Vagina (tissue), 2 donors: ENCODE results near the gene MIS18A. TPM values are rescaled to one million over a fixed set of nuclear protein-coding genes. Genes with fewer than 3 reads are reported as not detected.

Source experiments
- DNase-seq, 2 donors: peaks; one replicate each; pipeline ENCODE4 v3.0.0-alpha.2; 2017; ENCODE audit errors: extremely low spot score in 2 of 2
- H3K27ac ChIP-seq: fragments of 200-600 bp; sonication (generic); one replicate; pipeline ENCODE4 v1.5.1; 2019
- H3K27me3 ChIP-seq: fragments of 200-600 bp; sonication (generic); one replicate; pipeline ENCODE4 v1.5.1; 2019
- H3K36me3 ChIP-seq, 2 donors: fragments of 200-600 bp; sonication (generic); one replicate each; pipeline ENCODE4 v1.5.1; 2017 to 2019
- H3K4me1 ChIP-seq: fragments of 200-600 bp; sonication (generic); one replicate; pipeline ENCODE4 v1.5.1; 2019
- H3K4me3 ChIP-seq, 2 donors: fragments of 200-600 bp; sonication (generic); 1 replicate in 1 of 2; 2 replicates in 1 of 2; pipeline ENCODE4 v1.5.1; 2016 to 2019
- H3K9me3 ChIP-seq: fragments of 200-600 bp; sonication (generic); one replicate; pipeline ENCODE4 v1.5.1; 2019
- CTCF ChIP-seq, 3 experiments: fragments of 450-650 bp in 2 of 3; fragments of 200-600 bp in 1 of 3; sonication (generic) in 1 of 3; IDR thresholded peaks; one replicate each; pipeline ENCODE4 v1.5.1; 2017 to 2019; ENCODE audit warnings: antibody characterized with exemption in 3 of 3, mild to moderate bottlenecking in 2 of 3, moderate library complexity in 2 of 3
- POLR2A ChIP-seq, 2 donors: fragments of 450-650 bp; IDR thresholded peaks; one replicate each; pipeline ENCODE4 v1.6.1; 2017; ENCODE audit warnings: antibody characterized with exemption in 2 of 2, mild to moderate bottlenecking in 2 of 2, moderate library complexity in 2 of 2
- POLR2AphosphoS5 ChIP-seq, 2 donors: sonication (generic); formaldehyde crosslinking; IDR thresholded peaks; one replicate each; pipeline ENCODE4 v1.9.0; 2017; ENCODE audit warnings: antibody characterized with exemption in 2 of 2, mild to moderate bottlenecking in 2 of 2, low read depth in 1 of 2; ENCODE audit not compliant: insufficient read depth in 1 of 2
- intact Hi-C: fragments of 100-400 bp; cut with DNase I; formaldehyde crosslinking; loops from one replicate; pipeline ENCODE4 v1.15.1; 2023
- total RNA-seq: library from RNA; depleted of rRNA; stranded (reverse); fragments of >200 nt; gene quantifications from one replicate; pipeline ENCODE4 v1.2.3, GENCODE V29; 2016

The MIS18A gene
- 3.4 TPM for total RNA-seq

GRCh38 chr21:32278518-32279376, at the start of gene MIS18A:
MIS18A (minus strand) TSS chr21:32279049; CDS start chr21:32279014, 35 bp downstream.
- H3K36me3 ChIP-seq = peaks cover 0 to 6% of the 10 kb centered on the region in 2 donors
- H3K9me3 ChIP-seq = no peaks in the 10 kb centered on the region
- peak in 1 of 2 donors; percentile 96 for DNase-seq
- H3K4me3 ChIP-seq = peak within 1 kb of the TSS; percentile 73 to 80
- peak; percentile 91 to 99 for TF ChIP-seq POLR2AphosphoS5 (IDR thresholded peaks at IDR 0.05; ENCODE audit: insufficient read depth in 1 of 2, low read depth in 1 of 2)
- TF ChIP-seq POLR2A (IDR thresholded peaks at IDR 0.05) = peak in 1 of 2 donors; percentile 46
- peak in 2 of 3 experiments; percentile 20 to 38 for TF ChIP-seq CTCF (IDR thresholded peaks at IDR 0.05)
- H3K27ac ChIP-seq = peak within 1 kb of the TSS; percentile 75
- intact Hi-C loops = no loop called here
- no peaks in the 10 kb centered on the region for H3K27me3 ChIP-seq
- peaks cover 23% of the 10 kb centered on the region for H3K4me1 ChIP-seq

- no peaks in the 10 kb centered on the region for H3K27me3 ChIP-seq
- intact Hi-C loops = no loop called here
- no peak overlapping the region for H3K4me3 ChIP-seq
- no peak for DNase-seq
- H3K27ac ChIP-seq = peak overlapping the region; percentile 47
- H3K4me1 ChIP-seq = no peaks in the 10 kb centered on the region
- TF ChIP-seq POLR2AphosphoS5 (IDR thresholded peaks at IDR 0.05; ENCODE audit: insufficient read depth in 1 of 2, low read depth in 1 of 2) (peak in 1 of 2 donors; percentile 52), CTCF (IDR thresholded peaks at IDR 0.05) (no peak)
- H3K9me3 ChIP-seq = no peaks in the 10 kb centered on the region
- peaks cover 0 to 49% of the 10 kb centered on the region in 2 donors for H3K36me3 ChIP-seq
These were observed 49.7 kb upstream of the MIS18A start for GRCh38 chr21:32328595-32328994.

GRCh38 chr21:32325706-32326105, 46.9 kb upstream of the MIS18A start:
- Histone ChIP-seq H3K4me1 (no peaks in the 10 kb centered on the region), H3K4me3 (no peak overlapping the region), H3K36me3 (peaks cover 0 to 61% of the 10 kb centered on the region in 2 donors), H3K27me3 (no peaks in the 10 kb centered on the region), H3K9me3 (no peaks in the 10 kb centered on the region), H3K27ac (no peak overlapping the region)
- intact Hi-C loops = no loop called here
- TF ChIP-seq CTCF (IDR thresholded peaks at IDR 0.05) = no peak
- no peak for TF ChIP-seq POLR2AphosphoS5 (IDR thresholded peaks at IDR 0.05; ENCODE audit: insufficient read depth in 1 of 2, low read depth in 1 of 2)
- no peak for TF ChIP-seq POLR2A (IDR thresholded peaks at IDR 0.05)
- no peak for DNase-seq

GRCh38 chr21:32322676-32323075, 43.8 kb upstream of the MIS18A start:
- Histone ChIP-seq H3K27me3 (no peaks in the 10 kb centered on the region), H3K4me3 (no peak overlapping the region), H3K4me1 (no peaks in the 10 kb centered on the region), H3K9me3 (no peaks in the 10 kb centered on the region), H3K27ac (no peak overlapping the region), H3K36me3 (peaks cover 0 to 89% of the 10 kb centered on the region in 2 donors)
- no peak for DNase-seq
- no peak for TF ChIP-seq POLR2A (IDR thresholded peaks at IDR 0.05)
- TF ChIP-seq POLR2AphosphoS5 (IDR thresholded peaks at IDR 0.05; ENCODE audit: insufficient read depth in 1 of 2, low read depth in 1 of 2) = no peak
- no peak for TF ChIP-seq CTCF (IDR thresholded peaks at IDR 0.05)
- intact Hi-C loops = no loop called here

- no peak for DNase-seq
- Histone ChIP-seq H3K4me1 (no peaks in the 10 kb centered on the region), H3K27me3 (no peaks in the 10 kb centered on the region), H3K27ac (no peak overlapping the region), H3K36me3 (peaks cover 0 to 95% of the 10 kb centered on the region in 2 donors), H3K4me3 (no peak overlapping the region), H3K9me3 (no peaks in the 10 kb centered on the region)
- intact Hi-C loops = no loop called here
- TF ChIP-seq POLR2AphosphoS5 (IDR thresholded peaks at IDR 0.05; ENCODE audit: insufficient read depth in 1 of 2, low read depth in 1 of 2) (no peak), POLR2A (IDR thresholded peaks at IDR 0.05) (no peak), CTCF (IDR thresholded peaks at IDR 0.05) (no peak)
These were observed 43.3 kb upstream of the MIS18A start for GRCh38 chr21:32322103-32322502.
